Measurements from ENCODE around the gene FAM171A2. TPM values are rescaled to one million over a fixed set of nuclear protein-coding genes. Genes with fewer than 3 reads are reported as not detected.

FAM171A2 gene
- total and polyA plus RNA-seq, 10 of the 15 experiments (the other 5 are each of a cell fraction or from before 2014, with no cell fraction given) = 0.08 to 1.7 (median 0.27) TPM; not detected in 2

DNA sequence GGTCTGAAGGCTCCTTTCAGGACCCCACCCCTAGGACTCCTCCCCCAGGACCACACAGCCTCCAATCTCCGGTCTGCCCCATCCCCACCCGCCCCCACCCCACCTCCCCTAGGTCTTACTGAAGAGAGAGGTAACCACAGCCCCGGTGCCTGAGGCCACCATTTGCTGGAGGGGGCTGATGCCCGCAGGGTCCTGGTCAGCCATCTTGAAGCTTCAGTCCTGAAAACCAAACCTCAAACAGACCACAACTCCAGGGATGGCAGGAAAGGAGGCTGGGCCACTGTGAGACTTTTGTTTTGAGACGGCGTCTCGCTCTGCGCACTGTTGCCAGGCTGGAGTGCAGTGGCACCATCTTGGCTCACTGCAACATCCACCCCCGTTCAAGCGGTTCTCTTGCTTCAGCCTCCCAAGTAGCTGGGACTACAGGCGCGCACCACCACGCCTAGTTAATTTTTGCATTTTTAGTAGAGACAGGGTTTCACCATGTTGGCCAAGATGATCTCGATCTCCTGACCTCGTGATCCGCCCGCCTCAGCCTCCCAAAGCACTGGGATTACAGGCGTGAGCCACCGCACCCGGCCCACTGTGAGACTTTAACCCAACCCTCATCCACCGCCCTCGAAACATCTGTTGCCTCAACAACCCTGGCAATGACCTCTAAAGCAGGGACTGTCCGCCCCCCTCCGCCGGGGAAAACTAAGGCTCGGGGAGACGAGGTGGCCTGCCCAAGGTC is 40.1 kb downstream of the FAM171A2 start:
- DNase-seq (ENCODE audit: low read depth, low spot score) = no peak
- FAIRE-seq = no peak
- Histone ChIP-seq H3K27me3 (replicated peaks in 1 of 2; ENCODE audit: control insufficient read depth in 2 of 2, insufficient read depth in 2 of 2, low read length in 1 of 2) (no peaks in the 10 kb centered on the region), H4K20me1 (ENCODE audit: control insufficient read depth, insufficient read depth) (no peaks in the 10 kb centered on the region), H2AFZ (ENCODE audit: control insufficient read depth, low read depth, low read length) (no peak overlapping the region), H3K9ac (ENCODE audit: control insufficient read depth, insufficient read depth, low read length) (peak overlapping the region; percentile 90), H3K4me3 (peak overlapping the region; percentile 92), H3K4me2 (ENCODE audit: control insufficient read depth, insufficient read depth) (peak overlapping the region; percentile 91), H3K79me2 (ENCODE audit: control insufficient read depth, insufficient read depth, low read length) (peaks cover 26% of the 10 kb centered on the region), H3K27ac (ENCODE audit: control insufficient read depth, insufficient read depth) (peak overlapping the region; percentile 81), H3K9me3 (replicated peaks; ENCODE audit: control insufficient read depth, insufficient read depth, low read length) (no peaks in the 10 kb centered on the region), H3K4me1 (ENCODE audit: control insufficient read depth, insufficient read depth, low read length) (peaks cover 8% of the 10 kb centered on the region), H3K36me3 (ENCODE audit: control insufficient read depth in 2 of 2, insufficient read depth in 2 of 2, low read length in 1 of 2) (peaks cover 8 to 19% of the 10 kb centered on the region in 2 experiments; a peak in 3 of 4 replicates)
- ATAC-seq = no peak
- SMC1A ChIA-PET (ENCODE audit: uncharacterized antibody, unreplicated experiment) = interaction anchor here (1.8 to 2.1 kb wide), 2 partner anchors 107 to 113 kb away, joined by 4 to 8 read pairs; no protein-coding TSS in a partner anchor
- in situ Hi-C loops (cut with MboI) (no loop called here), intact Hi-C loops (cut with micrococcal nuclease; ENCODE audit: unreplicated experiment) (no loop called here)
- WGBS (ENCODE audit: insufficient coverage, insufficient replicate concordance, low lambda C conversion rate, missing lambda C conversion rate) = 82% methylated on average over 25 of the region's 27 CpGs
- TSS peak; percentile 63 for BruUV-seq (replicated peaks)
- CTCF ChIA-PET = interaction anchor here (1.7 to 2.5 kb wide), 2 partner anchors 28 to 107 kb away, joined by 7 to 9 read pairs; no protein-coding TSS in a partner anchor
- POLR2A ChIA-PET = interaction anchor here (0.6 to 2.6 kb wide), 2 partner anchors 114 to 150 kb away, joined by 3 to 10 read pairs; no protein-coding TSS in a partner anchor
- RAD21 ChIA-PET (ENCODE audit: unreplicated experiment) = interaction anchor here (1.0 kb wide), 2 partner anchors 31 to 114 kb away, joined by 3 read pairs; no protein-coding TSS in a partner anchor
- TF ChIP-seq YY1 (IDR thresholded peaks at IDR 0.05; ENCODE audit: low read depth, low read length) (0 out of 2 replicates have a peak, but pooled peaks have one; percentile 44), HDAC6 (IDR thresholded peaks at IDR 0.05; ENCODE audit: unreplicated experiment) (no peak)

DNA sequence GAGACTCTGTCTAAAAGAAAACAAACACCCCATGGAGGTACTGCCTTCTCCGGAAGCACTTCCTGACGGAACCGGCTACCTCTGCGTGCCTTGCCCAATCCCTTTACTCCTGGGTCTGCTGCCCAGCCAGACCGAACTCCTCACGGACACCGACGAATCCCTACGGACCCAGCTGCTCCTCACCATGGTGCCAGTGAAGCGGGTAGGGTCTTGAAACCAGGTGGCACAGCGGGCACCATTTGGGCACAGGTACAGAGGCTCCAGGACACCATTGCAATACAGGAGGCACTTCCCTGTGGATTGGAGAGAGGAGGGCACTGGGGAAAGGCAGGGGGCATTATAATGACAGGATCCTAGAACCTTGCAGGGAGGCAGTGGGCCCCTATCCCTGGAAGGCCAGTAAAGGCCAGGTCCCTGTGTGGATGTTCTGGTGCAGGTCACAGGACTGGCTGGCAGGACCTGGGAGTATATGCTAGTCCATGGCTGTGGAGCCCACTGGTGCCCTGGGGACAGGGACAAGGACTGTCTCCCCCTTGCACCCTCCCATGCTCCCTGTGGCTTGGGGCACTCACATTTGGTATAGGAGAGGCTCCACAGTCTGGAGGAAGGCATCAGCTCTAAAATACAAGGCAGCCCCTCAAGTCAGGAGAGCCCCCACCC is 41.3 kb downstream of the FAM171A2 start:
- ChIA-PET RAD21 (ENCODE audit: unreplicated experiment) (interaction anchor here (2.0 kb wide), 1 partner anchor 113 kb away, joined by 4 read pairs; no protein-coding TSS in a partner anchor), CTCF (no interaction called here), SMC1A (ENCODE audit: uncharacterized antibody, unreplicated experiment) (interaction anchor here (1.8 kb wide), 1 partner anchor 112 kb away, joined by 4 read pairs; no protein-coding TSS in a partner anchor), POLR2A (interaction anchor here (0.6 kb wide), 1 partner anchor 101 kb away, joined by 3 read pairs; no protein-coding TSS in a partner anchor)
- peaks cover 26% of the 10 kb centered on the region for H3K79me2 ChIP-seq (ENCODE audit: control insufficient read depth, insufficient read depth, low read length)
- no peak overlapping the region for H3K4me2 ChIP-seq (ENCODE audit: control insufficient read depth, insufficient read depth)
- H3K4me3 ChIP-seq = no peak overlapping the region
- H4K20me1 ChIP-seq (ENCODE audit: control insufficient read depth, insufficient read depth) = no peaks in the 10 kb centered on the region
- intact Hi-C loops (cut with micrococcal nuclease; ENCODE audit: unreplicated experiment) (no loop called here), in situ Hi-C loops (cut with MboI) (no loop called here)
- DNase-seq (ENCODE audit: low read depth, low spot score) (no peak), FAIRE-seq (no peak), ATAC-seq (no peak)
- H3K27ac ChIP-seq (ENCODE audit: control insufficient read depth, insufficient read depth) = no peak overlapping the region
- BruUV-seq (replicated peaks) = no TSS peak
- 93% methylated on average over 11 of the region's 11 CpGs for WGBS (ENCODE audit: insufficient coverage, insufficient replicate concordance, low lambda C conversion rate, missing lambda C conversion rate)
- H3K27me3 ChIP-seq (replicated peaks in 1 of 2; ENCODE audit: control insufficient read depth in 2 of 2, insufficient read depth in 2 of 2, low read length in 1 of 2) = 0 out of 4 replicates have a peak, but pooled peaks cover 0 to under 1% of the 10 kb centered on the region in 2 experiments
- no peak overlapping the region for H3K9ac ChIP-seq (ENCODE audit: control insufficient read depth, insufficient read depth, low read length)
- no peaks in the 10 kb centered on the region for H3K9me3 ChIP-seq (replicated peaks; ENCODE audit: control insufficient read depth, insufficient read depth, low read length)
- no peak overlapping the region for H2AFZ ChIP-seq (ENCODE audit: control insufficient read depth, low read depth, low read length)
- 0 out of 2 replicates have a peak, but pooled peaks cover 3% of the 10 kb centered on the region for H3K4me1 ChIP-seq (ENCODE audit: control insufficient read depth, insufficient read depth, low read length)
- H3K36me3 ChIP-seq (ENCODE audit: control insufficient read depth in 2 of 2, insufficient read depth in 2 of 2, low read length in 1 of 2) = peaks cover 8 to 19% of the 10 kb centered on the region in 2 experiments; a peak in 3 of 4 replicates
- TF ChIP-seq, protein P1, sequence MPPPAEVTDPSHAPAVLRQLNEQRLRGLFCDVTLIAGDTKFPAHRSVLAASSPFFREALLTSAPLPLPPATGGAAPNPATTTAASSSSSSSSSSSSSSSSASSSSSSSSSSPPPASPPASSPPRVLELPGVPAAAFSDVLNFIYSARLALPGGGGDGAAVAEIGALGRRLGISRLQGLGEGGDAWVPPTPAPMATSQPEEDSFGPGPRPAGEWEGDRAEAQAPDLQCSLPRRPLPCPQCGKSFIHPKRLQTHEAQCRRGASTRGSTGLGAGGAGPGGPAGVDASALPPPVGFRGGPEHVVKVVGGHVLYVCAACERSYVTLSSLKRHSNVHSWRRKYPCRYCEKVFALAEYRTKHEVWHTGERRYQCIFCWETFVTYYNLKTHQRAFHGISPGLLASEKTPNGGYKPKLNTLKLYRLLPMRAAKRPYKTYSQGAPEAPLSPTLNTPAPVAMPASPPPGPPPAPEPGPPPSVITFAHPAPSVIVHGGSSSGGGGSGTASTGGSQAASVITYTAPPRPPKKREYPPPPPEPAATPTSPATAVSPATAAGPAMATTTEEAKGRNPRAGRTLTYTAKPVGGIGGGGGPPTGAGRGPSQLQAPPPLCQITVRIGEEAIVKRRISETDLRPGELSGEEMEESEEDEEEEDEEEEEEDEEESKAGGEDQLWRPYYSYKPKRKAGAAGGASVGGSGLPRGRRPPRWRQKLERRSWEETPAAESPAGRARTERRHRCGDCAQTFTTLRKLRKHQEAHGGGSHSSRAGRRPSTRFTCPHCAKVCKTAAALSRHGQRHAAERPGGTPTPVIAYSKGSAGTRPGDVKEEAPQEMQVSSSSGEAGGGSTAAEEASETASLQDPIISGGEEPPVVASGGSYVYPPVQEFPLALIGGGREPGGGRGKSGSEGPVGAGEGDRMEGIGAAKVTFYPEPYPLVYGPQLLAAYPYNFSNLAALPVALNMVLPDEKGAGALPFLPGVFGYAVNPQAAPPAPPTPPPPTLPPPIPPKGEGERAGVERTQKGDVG (CRISPR knock-in tag; IDR thresholded peaks at IDR 0.05) = no peak
- no peak for TF ChIP-seq POLR2A (IDR thresholded peaks at IDR 0.05; ENCODE audit: low read depth, low read length)
- TF ChIP-seq, protein P2, sequence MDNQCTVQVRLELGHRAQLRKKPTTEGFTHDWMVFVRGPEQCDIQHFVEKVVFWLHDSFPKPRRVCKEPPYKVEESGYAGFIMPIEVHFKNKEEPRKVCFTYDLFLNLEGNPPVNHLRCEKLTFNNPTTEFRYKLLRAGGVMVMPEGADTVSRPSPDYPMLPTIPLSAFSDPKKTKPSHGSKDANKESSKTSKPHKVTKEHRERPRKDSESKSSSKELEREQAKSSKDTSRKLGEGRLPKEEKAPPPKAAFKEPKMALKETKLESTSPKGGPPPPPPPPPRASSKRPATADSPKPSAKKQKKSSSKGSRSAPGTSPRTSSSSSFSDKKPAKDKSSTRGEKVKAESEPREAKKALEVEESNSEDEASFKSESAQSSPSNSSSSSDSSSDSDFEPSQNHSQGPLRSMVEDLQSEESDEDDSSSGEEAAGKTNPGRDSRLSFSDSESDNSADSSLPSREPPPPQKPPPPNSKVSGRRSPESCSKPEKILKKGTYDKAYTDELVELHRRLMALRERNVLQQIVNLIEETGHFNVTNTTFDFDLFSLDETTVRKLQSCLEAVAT (IDR thresholded peaks at IDR 0.05) = no peak
- no peak for TF ChIP-seq NFYB (IDR thresholded peaks at IDR 0.05; ENCODE audit: insufficient read depth, low read depth, low read length)
- TF ChIP-seq TAF1 (IDR thresholded peaks at IDR 0.05; ENCODE audit: borderline replicate concordance, low read depth, low read length) = no peak
- TF ChIP-seq TBL1XR1 (IDR thresholded peaks at IDR 0.05; ENCODE audit: low read depth, low read length) = no peak
- TF ChIP-seq SMARCA5 (IDR thresholded peaks at IDR 0.05) = no peak
